ENCODE measurements around the gene KLHL21.

DNA sequence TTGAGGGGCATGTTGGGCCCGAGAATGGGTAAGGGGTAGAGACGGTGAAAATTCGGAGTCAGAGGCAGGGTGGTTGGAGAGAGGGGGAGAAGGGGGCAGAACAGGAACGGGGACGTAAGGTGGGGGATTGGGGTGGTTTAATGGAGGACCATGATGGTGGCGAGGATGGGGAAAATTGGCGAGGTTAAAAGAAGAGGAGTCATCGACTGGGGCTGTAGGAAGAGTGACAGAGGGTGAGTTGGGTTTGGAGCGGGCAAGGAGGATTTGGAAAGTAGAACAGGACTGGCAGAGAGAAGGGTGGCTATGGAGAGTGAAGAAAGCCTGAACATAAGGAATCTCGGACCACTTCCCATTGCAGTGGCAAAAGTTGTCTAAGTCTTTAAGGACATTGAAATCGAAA lies 33.6 kb downstream of the KLHL21 start:
- TF ChIP-seq, protein P1, sequence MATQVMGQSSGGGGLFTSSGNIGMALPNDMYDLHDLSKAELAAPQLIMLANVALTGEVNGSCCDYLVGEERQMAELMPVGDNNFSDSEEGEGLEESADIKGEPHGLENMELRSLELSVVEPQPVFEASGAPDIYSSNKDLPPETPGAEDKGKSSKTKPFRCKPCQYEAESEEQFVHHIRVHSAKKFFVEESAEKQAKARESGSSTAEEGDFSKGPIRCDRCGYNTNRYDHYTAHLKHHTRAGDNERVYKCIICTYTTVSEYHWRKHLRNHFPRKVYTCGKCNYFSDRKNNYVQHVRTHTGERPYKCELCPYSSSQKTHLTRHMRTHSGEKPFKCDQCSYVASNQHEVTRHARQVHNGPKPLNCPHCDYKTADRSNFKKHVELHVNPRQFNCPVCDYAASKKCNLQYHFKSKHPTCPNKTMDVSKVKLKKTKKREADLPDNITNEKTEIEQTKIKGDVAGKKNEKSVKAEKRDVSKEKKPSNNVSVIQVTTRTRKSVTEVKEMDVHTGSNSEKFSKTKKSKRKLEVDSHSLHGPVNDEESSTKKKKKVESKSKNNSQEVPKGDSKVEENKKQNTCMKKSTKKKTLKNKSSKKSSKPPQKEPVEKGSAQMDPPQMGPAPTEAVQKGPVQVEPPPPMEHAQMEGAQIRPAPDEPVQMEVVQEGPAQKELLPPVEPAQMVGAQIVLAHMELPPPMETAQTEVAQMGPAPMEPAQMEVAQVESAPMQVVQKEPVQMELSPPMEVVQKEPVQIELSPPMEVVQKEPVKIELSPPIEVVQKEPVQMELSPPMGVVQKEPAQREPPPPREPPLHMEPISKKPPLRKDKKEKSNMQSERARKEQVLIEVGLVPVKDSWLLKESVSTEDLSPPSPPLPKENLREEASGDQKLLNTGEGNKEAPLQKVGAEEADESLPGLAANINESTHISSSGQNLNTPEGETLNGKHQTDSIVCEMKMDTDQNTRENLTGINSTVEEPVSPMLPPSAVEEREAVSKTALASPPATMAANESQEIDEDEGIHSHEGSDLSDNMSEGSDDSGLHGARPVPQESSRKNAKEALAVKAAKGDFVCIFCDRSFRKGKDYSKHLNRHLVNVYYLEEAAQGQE (IDR thresholded peaks at IDR 0.05; ENCODE audit: low read depth): no peak
- TF ChIP-seq POLR2AphosphoS5 (IDR thresholded peaks at IDR 0.05; ENCODE audit: low read depth, low read length) (no peak), POLR2A (IDR thresholded peaks at IDR 0.05; ENCODE audit: borderline replicate concordance, extremely low read depth, insufficient read depth, insufficient read length) (no peak), ZFX (IDR thresholded peaks at IDR 0.05) (no peak), EZH2 (IDR thresholded peaks at IDR 0.05) (no peak), EZH2phosphoT487 (IDR thresholded peaks at IDR 0.05; ENCODE audit: borderline replicate concordance) (no peak), CEBPB (IDR thresholded peaks at IDR 0.05; ENCODE audit: low read depth) (no peak), YY1 (IDR thresholded peaks at IDR 0.05; ENCODE audit: extremely low read depth, insufficient replicate concordance, low read depth, low read length) (no peak), SIN3A (IDR thresholded peaks at IDR 0.05; ENCODE audit: low read depth) (no peak)
- TF ChIP-seq, protein P2, sequence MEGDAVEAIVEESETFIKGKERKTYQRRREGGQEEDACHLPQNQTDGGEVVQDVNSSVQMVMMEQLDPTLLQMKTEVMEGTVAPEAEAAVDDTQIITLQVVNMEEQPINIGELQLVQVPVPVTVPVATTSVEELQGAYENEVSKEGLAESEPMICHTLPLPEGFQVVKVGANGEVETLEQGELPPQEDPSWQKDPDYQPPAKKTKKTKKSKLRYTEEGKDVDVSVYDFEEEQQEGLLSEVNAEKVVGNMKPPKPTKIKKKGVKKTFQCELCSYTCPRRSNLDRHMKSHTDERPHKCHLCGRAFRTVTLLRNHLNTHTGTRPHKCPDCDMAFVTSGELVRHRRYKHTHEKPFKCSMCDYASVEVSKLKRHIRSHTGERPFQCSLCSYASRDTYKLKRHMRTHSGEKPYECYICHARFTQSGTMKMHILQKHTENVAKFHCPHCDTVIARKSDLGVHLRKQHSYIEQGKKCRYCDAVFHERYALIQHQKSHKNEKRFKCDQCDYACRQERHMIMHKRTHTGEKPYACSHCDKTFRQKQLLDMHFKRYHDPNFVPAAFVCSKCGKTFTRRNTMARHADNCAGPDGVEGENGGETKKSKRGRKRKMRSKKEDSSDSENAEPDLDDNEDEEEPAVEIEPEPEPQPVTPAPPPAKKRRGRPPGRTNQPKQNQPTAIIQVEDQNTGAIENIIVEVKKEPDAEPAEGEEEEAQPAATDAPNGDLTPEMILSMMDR (IDR thresholded peaks at IDR 0.05 in 2 of 3, conservative IDR thresholded peaks at IDR 0.05 in 1 of 3; ENCODE audit: borderline replicate concordance in 1 of 3, insufficient read depth in 1 of 3, low read depth in 2 of 3, low read length in 2 of 3): no peak
- TF ChIP-seq, protein P3, sequence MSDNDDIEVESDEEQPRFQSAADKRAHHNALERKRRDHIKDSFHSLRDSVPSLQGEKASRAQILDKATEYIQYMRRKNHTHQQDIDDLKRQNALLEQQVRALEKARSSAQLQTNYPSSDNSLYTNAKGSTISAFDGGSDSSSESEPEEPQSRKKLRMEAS (IDR thresholded peaks at IDR 0.05): no peak
